HS-27A (cell line): ENCODE results near the gene NAALADL2.

ENCODE experiments used
- DNase-seq: peaks from one replicate; pipeline ENCODE4 v3.0.0-alpha.2; 2012; ENCODE audit warnings: low read depth, missing footprints

The NAALADL2 gene

GRCh38 chr3:174859114-174859735 lies at the start of gene NAALADL2:
NAALADL2 (plus strand) TSS chr3:174859334.
- DNase-seq = no peak

GRCh38 chr3:174810254-174810653 lies 48.9 kb upstream of the NAALADL2 start:
- DNase-seq = no peak

- DNase-seq = no peak
Measured at GRCh38 chr3:174812172-174812862, 46.8 kb upstream of the NAALADL2 start.

- no peak for DNase-seq
Measured at GRCh38 chr3:174815750-174816149, 43.4 kb upstream of the NAALADL2 start.

- no peak for DNase-seq
Measured at GRCh38 chr3:174820885-174821284, 38.2 kb upstream of the NAALADL2 start.

GRCh38 chr3:174821477-174821876 lies 37.7 kb upstream of the NAALADL2 start:
- DNase-seq = no peak

GRCh38 chr3:174822320-174822719 lies 36.8 kb upstream of the NAALADL2 start:
- no peak for DNase-seq

GRCh38 chr3:174826069-174826468 lies 33.1 kb upstream of the NAALADL2 start:
- DNase-seq = no peak

- DNase-seq = no peak
Measured at GRCh38 chr3:174844746-174845145, 14.4 kb upstream of the NAALADL2 start.

GRCh38 chr3:174846055-174846454 lies 13.1 kb upstream of the NAALADL2 start:
- no peak for DNase-seq

GRCh38 chr3:174854987-174855386 lies 4.1 kb upstream of the NAALADL2 start:
- DNase-seq = no peak

- no peak for DNase-seq
Measured at GRCh38 chr3:174857301-174857700, 1.8 kb upstream of the NAALADL2 start.

- no peak for DNase-seq
Measured at GRCh38 chr3:174858353-174858752, 781 bp upstream of the NAALADL2 start.

GRCh38 chr3:174859756-174860155 lies 622 bp downstream of the NAALADL2 start:
- DNase-seq = no peak

- peak; percentile 9 for DNase-seq
Measured at GRCh38 chr3:174862101-174862500, 3.0 kb downstream of the NAALADL2 start.

GRCh38 chr3:174862666-174863065 lies 3.5 kb downstream of the NAALADL2 start:
- no peak for DNase-seq

- DNase-seq = no peak
Measured at GRCh38 chr3:174863488-174863887, 4.4 kb downstream of the NAALADL2 start.

- DNase-seq = no peak
Measured at GRCh38 chr3:174869448-174869847, 10.3 kb downstream of the NAALADL2 start.

GRCh38 chr3:174873832-174874657 lies 14.9 kb downstream of the NAALADL2 start:
- no peak for DNase-seq

- no peak for DNase-seq
Measured at GRCh38 chr3:174882789-174883188, 23.7 kb downstream of the NAALADL2 start.

GRCh38 chr3:174883881-174884675 lies 24.9 kb downstream of the NAALADL2 start:
- DNase-seq = no peak
